Naive thymus-derived CD4-positive, alpha-beta T cell (primary cell): ENCODE measurements around the gene PLA2G1B. TPM values are rescaled to one million over a fixed set of nuclear protein-coding genes. Genes with fewer than 3 reads are reported as not detected.

Source experiments
- ATAC-seq: fragments of 150-1000 bp; cut with Tn5 transposase; 2 replicates; pipeline ENCODE4 v1.10.0; 2021; ENCODE audit warnings: mild to moderate bottlenecking, moderate library complexity
- CTCF ChIA-PET: fragments of 350-600 bp; sonication (Branson Sonifier 250); formaldehyde crosslinking; loops from one replicate; lab custom pipeline; 2021; ENCODE audit warnings: antibody characterized with exemption; lab: Charles Lee
- POLR2A ChIA-PET: fragments of 350-600 bp; sonication (Branson Sonifier 250); formaldehyde crosslinking; loops from one replicate; lab custom pipeline; 2021; ENCODE audit warnings: antibody characterized with exemption, inconsistent platforms; lab: Charles Lee
- DNase-seq, 9 donors: peaks; one replicate each; pipeline versions ENCODE4 v3.0.0 to v3.0.0-alpha.2; 2020 to 2022; ENCODE audit warnings: mixed read lengths in 1 of 9
- H3K27ac ChIP-seq: one replicate; pipeline ENCODE4 v1.7.0; 2013; ENCODE audit warnings: mild to moderate bottlenecking, low read depth, low read length, moderate library complexity
- H3K27me3 ChIP-seq, 2 donors: one replicate each; pipeline ENCODE4 v1.7.0; 2013; ENCODE audit warnings: low read length in 2 of 2, mild to moderate bottlenecking in 2 of 2, moderate library complexity in 2 of 2; ENCODE audit not compliant: control insufficient read depth in 2 of 2, insufficient read depth in 2 of 2
- H3K36me3 ChIP-seq, 3 experiments: 1 replicate in 2 of 3; 2 replicates in 1 of 3; pipeline ENCODE4 v1.7.0; 2013; ENCODE audit warnings: low read length in 3 of 3, mild to moderate bottlenecking in 3 of 3, moderate library complexity in 1 of 3; ENCODE audit not compliant: insufficient read depth in 3 of 3, control insufficient read depth in 2 of 3
- H3K4me1 ChIP-seq, 2 donors: one replicate each; pipeline ENCODE4 v1.7.0; 2013; ENCODE audit warnings: low read length in 2 of 2, mild to moderate bottlenecking in 2 of 2, moderate library complexity in 1 of 2; ENCODE audit not compliant: control insufficient read depth in 2 of 2, insufficient read depth in 2 of 2
- H3K4me3 ChIP-seq: 2 replicates; pipeline ENCODE4 v1.7.0; 2013; ENCODE audit warnings: mild to moderate bottlenecking, low read length
- H3K9me3 ChIP-seq, 3 experiments: 1 replicate in 2 of 3; 2 replicates in 1 of 3; pipeline ENCODE4 v1.7.0; 2013; ENCODE audit warnings: low read length in 3 of 3; ENCODE audit not compliant: control insufficient read depth in 2 of 3
- H3K27ac Mint-ChIP-seq, 9 donors: one replicate each; pipeline ENCODE4 v1.8.0; 2020 to 2022; ENCODE audit warnings: mixed read lengths in 9 of 9, mild to moderate bottlenecking in 8 of 9, moderate library complexity in 5 of 9, inconsistent platforms in 2 of 9
- H3K27me3 Mint-ChIP-seq, 5 donors: one replicate each; pipeline ENCODE4 v1.8.0; 2021 to 2022; ENCODE audit warnings: mixed read lengths in 5 of 5, mild to moderate bottlenecking in 1 of 5
- H3K36me3 Mint-ChIP-seq, 5 donors: one replicate each; pipeline ENCODE4 v1.8.0; 2020 to 2022; ENCODE audit warnings: mixed read lengths in 5 of 5, mild to moderate bottlenecking in 3 of 5, inconsistent platforms in 1 of 5
- H3K4me1 Mint-ChIP-seq, 7 donors: one replicate each; pipeline ENCODE4 v1.8.0; 2020 to 2022; ENCODE audit warnings: mixed read lengths in 7 of 7, mild to moderate bottlenecking in 3 of 7, inconsistent platforms in 1 of 7
- H3K4me3 Mint-ChIP-seq, 10 donors: one replicate each; pipeline ENCODE4 v1.8.0; 2020 to 2022; ENCODE audit warnings: mild to moderate bottlenecking in 10 of 10, mixed read lengths in 10 of 10, moderate library complexity in 6 of 10, inconsistent platforms in 2 of 10
- H3K9me3 Mint-ChIP-seq, 11 donors: one replicate each; pipeline ENCODE4 v1.8.0; 2020 to 2022; ENCODE audit warnings: mixed read lengths in 11 of 11, mild to moderate bottlenecking in 4 of 11, inconsistent platforms in 1 of 11, moderate library complexity in 1 of 11
- intact Hi-C, 2 donors: fragments of 100-400 bp; cut with micrococcal nuclease; formaldehyde crosslinking; loops; one replicate each; pipeline ENCODE4 v1.15.1; 2023
- polyA plus RNA-seq, 2 donors: library from polyadenylated mRNA; unstranded; fragments of 300-500 nt; fragmentation: Illumina TruSeq; gene quantifications; one replicate each; pipeline ENCODE4 v1.2.3, GENCODE V29; 2021
- total RNA-seq, 6 experiments: library from RNA in 5 of 6; stranded (reverse) in 5 of 6; gene quantifications; 1 replicate in 5 of 6; 2 replicates in 1 of 6; pipeline ENCODE4 v1.2.3 and lab custom pipeline; 2021 to 2026

The PLA2G1B gene
- total and polyA plus RNA-seq, 7 experiments from 2014 or later = 0.92 to 1.5 TPM; not detected in 5

DNA sequence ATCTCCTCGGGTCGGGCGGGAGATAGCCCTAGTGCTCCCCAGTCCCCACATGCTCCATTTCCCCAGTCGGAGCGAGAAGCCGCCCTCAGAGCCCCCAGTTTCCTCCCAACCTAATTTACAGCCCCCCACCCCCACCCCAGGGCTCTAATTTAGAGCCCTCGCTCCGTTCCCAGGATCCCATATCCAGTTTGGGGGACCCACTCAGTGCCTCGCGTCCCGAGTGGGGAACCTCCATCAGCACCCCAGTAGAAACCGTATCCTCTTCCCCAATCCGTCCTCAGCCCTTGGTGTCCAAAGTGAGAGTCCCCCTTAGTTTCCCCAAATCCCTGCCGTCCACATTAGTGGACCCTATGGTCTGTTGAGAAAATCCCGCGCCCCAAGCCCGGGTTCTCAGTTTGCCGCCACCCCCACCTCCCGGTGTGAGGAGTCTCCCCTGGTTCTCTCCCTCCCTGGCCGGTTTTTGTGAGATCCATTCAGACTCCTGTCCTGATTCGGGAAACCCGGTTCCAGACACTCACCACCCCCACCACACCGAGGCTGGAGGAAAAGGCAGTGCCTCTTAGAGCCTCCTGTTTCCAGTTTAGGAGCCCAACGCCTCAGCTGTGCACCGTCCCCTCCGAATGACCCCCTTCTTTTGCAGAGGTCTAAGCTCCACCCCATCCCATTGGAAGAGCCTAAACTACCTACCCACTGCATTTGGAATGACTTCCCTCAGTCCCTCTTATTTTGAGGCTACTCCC, 42.2 kb upstream of the PLA2G1B start:
- ChIA-PET POLR2A (no interaction called here), CTCF (interaction anchor here (0.7 kb wide), 1 partner anchor 70 kb away, joined by 3 read pairs; no protein-coding TSS in a partner anchor)
- Histone ChIP-seq H3K4me1 (peaks cover 0 to 5% of the 10 kb centered on the region in 2 donors), H3K9me3 (no peaks in the 10 kb centered on the region), H3K4me3 (no peak overlapping the region), H3K36me3 (no peaks in the 10 kb centered on the region), H3K27me3 (peaks cover 8 to 29% of the 10 kb centered on the region in 2 donors), H3K27ac (no peak overlapping the region)
- H3K4me3 Mint-ChIP-seq = peak overlapping the region; percentile 60 to 86 (median 74)
- DNase-seq = no peak
- intact Hi-C loops = no loop called here
- H3K27me3 Mint-ChIP-seq = peaks cover 71 to 80% (median 77%) of the 10 kb centered on the region in 5 donors
- peaks cover 10 to 22% (median 13%) of the 10 kb centered on the region in 7 donors for H3K4me1 Mint-ChIP-seq
- H3K27ac Mint-ChIP-seq = peak overlapping the region in 1 of 9 donors; percentile 28
- no peaks in the 10 kb centered on the region for H3K36me3 Mint-ChIP-seq
- peaks cover 0 to 4% (median 0%) of the 10 kb centered on the region in 11 donors for H3K9me3 Mint-ChIP-seq
- no peak for ATAC-seq

DNA sequence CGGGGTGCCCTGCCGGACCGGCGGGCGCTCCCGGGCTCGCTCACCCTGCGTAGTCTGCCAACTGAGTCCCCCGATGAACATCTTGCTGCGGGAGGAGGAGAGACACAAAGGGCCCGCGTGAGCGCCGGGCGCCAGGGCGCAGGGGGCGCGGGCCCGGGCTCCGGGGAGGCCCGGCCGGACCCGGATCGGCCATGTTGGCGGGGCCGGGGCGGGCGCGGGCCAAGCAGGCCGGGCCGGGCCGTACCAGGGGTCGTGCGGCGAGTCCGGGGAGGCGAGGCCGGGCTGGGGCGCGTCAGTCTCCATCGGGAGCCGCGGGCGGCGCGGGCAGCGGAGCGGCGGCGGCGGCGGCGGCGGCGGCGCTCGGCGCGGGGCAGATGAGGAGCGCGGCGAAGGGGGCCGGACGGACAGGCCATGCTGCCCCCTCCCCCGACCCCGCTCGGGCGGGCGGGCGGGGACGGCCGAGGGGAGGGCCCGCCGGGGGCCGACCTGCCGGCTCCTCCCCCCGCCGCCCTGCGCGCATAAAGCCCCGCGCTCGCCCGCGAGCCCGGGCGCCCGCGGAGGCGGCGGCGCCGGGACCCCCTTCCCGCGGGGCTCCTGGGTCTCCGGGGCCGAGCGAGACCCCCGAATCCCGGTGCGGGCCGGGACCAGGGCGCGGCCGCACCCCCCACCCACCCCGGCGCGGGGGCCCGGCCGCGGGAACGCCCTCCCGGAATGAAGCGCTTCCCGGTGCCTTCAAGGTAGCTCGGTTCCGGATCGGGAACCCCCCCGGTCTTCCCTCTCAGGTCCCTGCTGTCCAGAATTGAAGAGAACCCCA, 41.4 kb upstream of the PLA2G1B start, which contains the start of gene MSI1:
Gene MSI1 (minus strand): TSS at position 376 of the 814 bp plus-strand sequence. CDS start 73 bp downstream, at position 303.
- Mint-ChIP-seq H3K9me3 (peaks cover 0 to 4% (median 0%) of the 10 kb centered on the region in 11 donors), H3K27me3 (peaks cover 69 to 78% (median 76%) of the 10 kb centered on the region in 5 donors), H3K4me3 (peak within 1 kb of the TSS; percentile 60 to 86 (median 74)), H3K27ac (peak within 1 kb of the TSS in 1 of 9 donors; percentile 28), H3K36me3 (no peaks in the 10 kb centered on the region), H3K4me1 (peaks cover 10 to 22% (median 13%) of the 10 kb centered on the region in 7 donors)
- Histone ChIP-seq H3K9me3 (no peaks in the 10 kb centered on the region), H3K27ac (no peak within 1 kb of the TSS), H3K27me3 (peaks cover 8 to 29% of the 10 kb centered on the region in 2 donors), H3K4me1 (peaks cover 0 to 5% of the 10 kb centered on the region in 2 donors), H3K4me3 (no peak within 1 kb of the TSS), H3K36me3 (no peaks in the 10 kb centered on the region)
- ChIA-PET POLR2A (no interaction called here), CTCF (no interaction called here)
- intact Hi-C loops = loop anchor here in 1 of 2 donors (1.0 kb wide), 1 partner anchor 44 kb away; no protein-coding TSS in a partner anchor
- DNase-seq (no peak), ATAC-seq (no peak)

- H3K9me3 ChIP-seq = no peaks in the 10 kb centered on the region
- Mint-ChIP-seq H3K27me3 (peaks cover 73 to 84% (median 80%) of the 10 kb centered on the region in 5 donors), H3K4me3 (peak overlapping the region; percentile 22 to 84 (median 58)), H3K27ac (no peak overlapping the region), H3K9me3 (peaks cover 0 to 4% (median 0%) of the 10 kb centered on the region in 11 donors), H3K4me1 (peaks cover 10 to 22% (median 13%) of the 10 kb centered on the region in 7 donors), H3K36me3 (no peaks in the 10 kb centered on the region)
- ChIA-PET POLR2A (no interaction called here), CTCF (no interaction called here)
- no peak overlapping the region for H3K27ac ChIP-seq
- H3K36me3 ChIP-seq = no peaks in the 10 kb centered on the region
- H3K4me1 ChIP-seq = peaks cover 0 to 5% of the 10 kb centered on the region in 2 donors
- DNase-seq (peak in 1 of 9 donors; percentile 44), ATAC-seq (no peak)
- H3K27me3 ChIP-seq = peaks cover 8 to 29% of the 10 kb centered on the region in 2 donors
- no peak overlapping the region for H3K4me3 ChIP-seq
- intact Hi-C loops = loop anchor here in 1 of 2 donors (1.0 kb wide), 1 partner anchor 43 kb away; no protein-coding TSS in a partner anchor
Observed at GRCh38 chr12:120367924-120368788, 40.6 kb upstream of the PLA2G1B start.

DNA sequence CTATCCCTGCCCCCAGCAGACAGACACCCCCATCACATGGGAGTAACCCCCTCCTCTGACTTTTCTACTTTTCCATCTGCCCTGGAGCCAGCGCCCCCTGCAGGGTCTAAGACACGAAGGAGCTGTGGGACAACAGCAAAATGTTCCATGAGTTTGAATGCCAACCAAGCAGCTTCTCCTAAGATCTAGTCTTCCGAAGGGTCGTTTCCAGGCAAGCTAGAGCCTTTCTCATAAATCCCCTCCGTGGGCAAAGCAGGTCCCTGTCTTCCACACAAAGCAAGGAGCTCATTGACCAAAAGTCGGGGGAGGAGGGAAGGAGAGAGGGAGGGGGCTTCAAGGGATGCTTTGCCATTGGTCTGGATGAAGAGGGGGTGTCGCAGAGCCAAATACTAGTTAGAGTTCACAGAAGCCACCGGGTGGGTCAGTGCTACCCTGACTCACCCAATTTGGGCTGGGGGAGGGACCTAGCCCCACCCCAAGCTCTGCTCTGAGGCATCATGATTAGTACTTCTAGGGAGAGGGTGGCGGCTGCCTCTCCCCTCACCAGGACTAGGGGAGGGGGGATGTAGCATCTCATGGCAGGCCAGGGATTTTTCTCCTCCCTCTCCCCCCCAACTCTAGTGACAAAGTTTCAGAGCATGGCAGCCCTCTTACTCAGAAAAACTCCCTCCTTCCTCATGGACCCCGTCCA, 39.8 kb upstream of the PLA2G1B start:
- Mint-ChIP-seq H3K4me3 (peak overlapping the region; percentile 45 to 84 (median 61)), H3K4me1 (peaks cover 10 to 22% (median 13%) of the 10 kb centered on the region in 7 donors), H3K27me3 (peaks cover 73 to 84% (median 80%) of the 10 kb centered on the region in 5 donors), H3K36me3 (no peaks in the 10 kb centered on the region), H3K27ac (peak overlapping the region in 1 of 9 donors; percentile 46), H3K9me3 (peaks cover 0 to 4% (median 0%) of the 10 kb centered on the region in 11 donors)
- intact Hi-C loops = no loop called here
- Histone ChIP-seq H3K4me3 (no peak overlapping the region), H3K4me1 (peaks cover 0 to 5% of the 10 kb centered on the region in 2 donors), H3K27me3 (peaks cover 8 to 32% of the 10 kb centered on the region in 2 donors), H3K27ac (no peak overlapping the region), H3K36me3 (no peaks in the 10 kb centered on the region), H3K9me3 (no peaks in the 10 kb centered on the region)
- ATAC-seq = no peak
- no peak for DNase-seq
- ChIA-PET CTCF (no interaction called here), POLR2A (interaction anchor here (0.7 kb wide), 1 partner anchor 135 kb away, joined by 3 read pairs; no protein-coding TSS in a partner anchor)

DNA sequence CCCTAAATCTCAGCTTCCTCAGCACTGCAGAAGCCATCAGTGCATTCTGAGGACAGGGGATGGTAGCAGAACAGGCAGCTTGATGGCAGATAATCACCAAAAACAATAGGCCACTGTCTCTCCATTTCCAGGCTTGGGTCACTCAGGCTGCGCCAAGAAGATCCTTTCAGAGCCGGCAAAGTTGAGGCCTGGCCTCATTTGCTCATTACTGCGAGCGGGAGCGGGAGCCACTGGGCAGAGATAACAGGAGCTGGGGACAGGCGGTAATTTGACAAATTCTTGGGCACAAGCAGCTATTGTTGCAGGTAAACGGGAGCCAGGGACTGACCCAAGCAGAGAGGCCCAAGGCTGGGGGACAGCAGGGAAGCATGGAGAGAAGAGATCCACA, 39.3 kb upstream of the PLA2G1B start:
- H3K4me1 ChIP-seq = peaks cover 0 to 5% of the 10 kb centered on the region in 2 donors
- Mint-ChIP-seq H3K4me3 (peak overlapping the region in 7 of 10 donors; percentile 29 to 84 (median 47)), H3K27me3 (peaks cover 73 to 84% (median 82%) of the 10 kb centered on the region in 5 donors), H3K27ac (no peak overlapping the region), H3K9me3 (peaks cover 0 to 4% (median 0%) of the 10 kb centered on the region in 11 donors), H3K36me3 (no peaks in the 10 kb centered on the region), H3K4me1 (peaks cover 10 to 26% (median 15%) of the 10 kb centered on the region in 7 donors)
- ChIA-PET CTCF (no interaction called here), POLR2A (interaction anchor here (0.7 kb wide), 1 partner anchor 136 kb away, joined by 3 read pairs; no protein-coding TSS in a partner anchor)
- intact Hi-C loops = no loop called here
- ATAC-seq (no peak), DNase-seq (no peak)
- H3K9me3 ChIP-seq = no peaks in the 10 kb centered on the region
- H3K27me3 ChIP-seq = peaks cover 8 to 32% of the 10 kb centered on the region in 2 donors
- H3K36me3 ChIP-seq = no peaks in the 10 kb centered on the region
- H3K4me3 ChIP-seq = no peak overlapping the region
- no peak overlapping the region for H3K27ac ChIP-seq
